ENCODE measurements around the gene REN. TPM values are rescaled to one million over a fixed set of nuclear protein-coding genes. Genes with fewer than 3 reads are reported as not detected.

REN gene
- total and polyA plus RNA-seq, 9 of the 15 experiments (the other 6 are each of a cell fraction or from before 2014, with no cell fraction given): 1.7 to 9.9 (median 3.1) TPM

- TF ChIP-seq CHD7 (IDR thresholded peaks at IDR 0.05; ENCODE audit: low read depth, low read length) (no peak), ZBTB12 (CRISPR knock-in tag; IDR thresholded peaks at IDR 0.05) (no peak)
These were observed 33.4 kb upstream of the REN start (continued) for GRCh38 chr1:204199579-204199978.

Data from K562 (cell line).